Common myeloid progenitor, CD34-positive (primary cell): Measurements from ENCODE around the gene BORCS5.
A peak's percentile ranks its signal among the peaks of the same experiment; 100 is the strongest.
"Not testable (repeated sequence)": the region's sequence is repeated elsewhere in the genome, so short reads cannot be mapped to it uniquely, and the experiment has no call there.

ENCODE experiments used
- CTCF ChIA-PET: fragments of 350-600 bp; sonication (Branson Sonifier 250); formaldehyde crosslinking; loops from one replicate; lab custom pipeline; 2021; ENCODE audit warnings: antibody characterized with exemption; lab: Charles Lee
- POLR2A ChIA-PET: fragments of 350-600 bp; sonication (Branson Sonifier 250); formaldehyde crosslinking; loops from one replicate; lab custom pipeline; 2021; ENCODE audit warnings: antibody characterized with exemption; lab: Charles Lee
- DNase-seq, 3 donors: peaks; one replicate each; pipeline versions ENCODE4 v3.0.0 to v3.0.0-alpha.2; 2013
- H3K27ac ChIP-seq, 2 experiments: 1 replicate in 1 of 2; 2 replicates in 1 of 2; pipeline ENCODE4 v1.7.0; 2013; ENCODE audit warnings: inconsistent platforms in 2 of 2, low read length in 2 of 2, mild to moderate bottlenecking in 2 of 2, low read depth in 1 of 2, moderate library complexity in 1 of 2; ENCODE audit not compliant: severe bottlenecking in 2 of 2, insufficient read depth in 1 of 2, poor library complexity in 1 of 2
- H3K27me3 ChIP-seq, 5 experiments: replicated peaks in 2 of 5; 1 replicate in 3 of 5; 2 replicates in 2 of 5; pipeline versions ENCODE4 v1.6.1 to v1.7.0; 2013; ENCODE audit warnings: low read length in 4 of 5, mild to moderate bottlenecking in 2 of 5, moderate library complexity in 2 of 5, inconsistent platforms in 1 of 5; ENCODE audit not compliant: insufficient read depth in 5 of 5, control insufficient read depth in 4 of 5
- H3K36me3 ChIP-seq, 4 experiments: 1 replicate in 2 of 4; 2 replicates in 2 of 4; pipeline versions ENCODE4 v1.6.1 to v1.7.0; 2013; ENCODE audit warnings: low read length in 3 of 4, control low read depth in 1 of 4, mild to moderate bottlenecking in 1 of 4; ENCODE audit not compliant: control insufficient read depth in 4 of 4, insufficient read depth in 4 of 4
- H3K4me1 ChIP-seq, 4 experiments: 1 replicate in 3 of 4; 2 replicates in 1 of 4; pipeline versions ENCODE4 v1.6.1 to v1.7.1; 2013; ENCODE audit warnings: low read length in 3 of 4, mild to moderate bottlenecking in 3 of 4, control low read depth in 1 of 4, inconsistent platforms in 1 of 4, moderate library complexity in 1 of 4; ENCODE audit not compliant: control insufficient read depth in 4 of 4, insufficient read depth in 4 of 4; ENCODE audit errors: control extremely low read depth in 1 of 4
- H3K4me3 ChIP-seq, 7 experiments: 1 replicate in 4 of 7; 2 replicates in 3 of 7; pipeline versions ENCODE4 v1.5.1 to v1.7.0; 2013; ENCODE audit warnings: mild to moderate bottlenecking in 7 of 7, low read length in 6 of 7, moderate library complexity in 6 of 7, inconsistent platforms in 2 of 7, low read depth in 2 of 7, control low read depth in 1 of 7; ENCODE audit not compliant: insufficient read depth in 4 of 7, control insufficient read depth in 1 of 7; ENCODE audit errors: extremely low read depth in 1 of 7
- H3K9me3 ChIP-seq, 5 experiments: 1 replicate in 4 of 5; 2 replicates in 1 of 5; pipeline versions ENCODE4 v1.6.1 to v1.7.1; 2013; ENCODE audit warnings: low read length in 4 of 5, mild to moderate bottlenecking in 2 of 5, inconsistent platforms in 1 of 5, low read depth in 1 of 5, moderate library complexity in 1 of 5; ENCODE audit not compliant: control insufficient read depth in 4 of 5, insufficient read depth in 2 of 5; ENCODE audit errors: control extremely low read depth in 1 of 5
- WGBS: methylation state at CpG from one replicate; pipeline ENCODE4 v1.1.5; 2013; ENCODE audit not compliant: insufficient coverage; 5-methylcytosine and 5-hydroxymethylcytosine counted together

BORCS5 gene

GRCh38 chr12:12415886-12416285 is 59.0 kb downstream of the BORCS5 start:
- no peak overlapping the region for H3K4me3 ChIP-seq
- H3K9me3 ChIP-seq = peaks cover 0 to 3% (median 0%) of the 10 kb centered on the region in 5 experiments
- H3K4me1 ChIP-seq = no peaks in the 10 kb centered on the region
- no peaks in the 10 kb centered on the region for H3K36me3 ChIP-seq
- POLR2A ChIA-PET = no interaction called here
- no CpG with 5 or more reads among the region's 2 CpGs for WGBS
- CTCF ChIA-PET = no interaction called here
- no peak for DNase-seq
- H3K27me3 ChIP-seq = no peaks in the 10 kb centered on the region
- no peak overlapping the region for H3K27ac ChIP-seq

GRCh38 chr12:12419165-12419564 is 62.3 kb downstream of the BORCS5 start:
- H3K4me3 ChIP-seq, POLR2A ChIA-PET, H3K4me1 ChIP-seq, H3K36me3 ChIP-seq, H3K27me3 ChIP-seq, DNase-seq, H3K27ac ChIP-seq: not testable (repeated sequence)
- no CpG with 5 or more reads among the region's 3 CpGs for WGBS
- peaks cover 0 to 17% (median 4%) of the 10 kb centered on the region in 5 experiments for H3K9me3 ChIP-seq
- CTCF ChIA-PET = interaction anchor here (1.0 to 1.3 kb wide), 3 partner anchors 10 to 124 kb away, joined by 3 to 4 read pairs (median 3); no protein-coding TSS in a partner anchor

GRCh38 chr12:12423367-12423766 is 66.5 kb downstream of the BORCS5 start:
- H3K4me1 ChIP-seq = no peaks in the 10 kb centered on the region
- peaks cover 3 to 35% (median 7%) of the 10 kb centered on the region in 5 experiments for H3K9me3 ChIP-seq
- H3K27me3 ChIP-seq = no peaks in the 10 kb centered on the region
- no peak overlapping the region for H3K27ac ChIP-seq
- DNase-seq = peak in 1 of 3 donors; percentile 24
- ChIA-PET CTCF (interaction anchor here (1.0 kb wide), 1 partner anchor 487 kb away, joined by 3 read pairs; no protein-coding TSS in a partner anchor), POLR2A (no interaction called here)
- 86% methylated on average over 1 of the region's 2 CpGs for WGBS
- no peak overlapping the region for H3K4me3 ChIP-seq
- H3K36me3 ChIP-seq = peaks cover 0 to 2% (median 0%) of the 10 kb centered on the region in 4 experiments

- ChIA-PET CTCF (no interaction called here), POLR2A (no interaction called here)
- Histone ChIP-seq H3K27ac (no peak overlapping the region), H3K27me3 (no peaks in the 10 kb centered on the region), H3K4me3 (no peak overlapping the region), H3K36me3 (peaks cover 0 to 2% (median 0%) of the 10 kb centered on the region in 4 experiments), H3K9me3 (peaks cover 0 to 32% (median 7%) of the 10 kb centered on the region in 5 experiments), H3K4me1 (no peaks in the 10 kb centered on the region)
- no peak for DNase-seq
- WGBS = no CpG with 5 or more reads among the region's 2 CpGs
Measured at GRCh38 chr12:12425001-12425400, 68.1 kb downstream of the BORCS5 start.

- WGBS = no CpG with 5 or more reads among the region's 1 CpG
- Histone ChIP-seq H3K27ac (no peak overlapping the region), H3K9me3 (peaks cover 0 to 32% (median 7%) of the 10 kb centered on the region in 5 experiments), H3K4me1 (no peaks in the 10 kb centered on the region), H3K27me3 (no peaks in the 10 kb centered on the region), H3K4me3 (no peak overlapping the region), H3K36me3 (peaks cover 0 to 2% (median 0%) of the 10 kb centered on the region in 4 experiments)
- CTCF ChIA-PET = no interaction called here
- POLR2A ChIA-PET = no interaction called here
- DNase-seq = no peak
Measured at GRCh38 chr12:12425616-12426015, 68.7 kb downstream of the BORCS5 start.

GRCh38 chr12:12427568-12427967 is 70.7 kb downstream of the BORCS5 start:
- WGBS = 100% methylated on average over 3 of the region's 4 CpGs
- ChIA-PET CTCF (no interaction called here), POLR2A (no interaction called here)
- H3K27ac ChIP-seq = no peak overlapping the region
- no peak overlapping the region for H3K4me3 ChIP-seq
- H3K36me3 ChIP-seq = peaks cover 0 to 2% (median under 1%) of the 10 kb centered on the region in 4 experiments
- H3K9me3 ChIP-seq = peaks cover 0 to 27% (median 7%) of the 10 kb centered on the region in 5 experiments
- DNase-seq = no peak
- no peaks in the 10 kb centered on the region for H3K27me3 ChIP-seq
- H3K4me1 ChIP-seq = no peaks in the 10 kb centered on the region

GRCh38 chr12:12428047-12428446 is 71.2 kb downstream of the BORCS5 start:
- Histone ChIP-seq H3K27me3 (no peaks in the 10 kb centered on the region), H3K9me3 (peaks cover 0 to 27% (median 6%) of the 10 kb centered on the region in 5 experiments), H3K36me3 (peaks cover 0 to 2% (median under 1%) of the 10 kb centered on the region in 4 experiments), H3K4me3 (no peak overlapping the region), H3K27ac (no peak overlapping the region), H3K4me1 (no peaks in the 10 kb centered on the region)
- WGBS = 100% methylated on average over 1 of the region's 2 CpGs
- POLR2A ChIA-PET = no interaction called here
- CTCF ChIA-PET = no interaction called here
- no peak for DNase-seq
